Effector memory CD8-positive, alpha-beta T cell (primary cell): ENCODE results near the gene HAPLN3.

Experiments
- ATAC-seq: fragments of 150-1000 bp; cut with Tn5 transposase; replicated peaks from 2 replicates; pipeline ENCODE4 v1.10.0; 2021; ENCODE audit warnings: mild to moderate bottlenecking, moderate library complexity
- DNase-seq, 3 experiments: peaks; one replicate each; pipeline ENCODE4 v3.0.0; 2021
- H3K27ac Mint-ChIP-seq, 2 donors: one replicate each; pipeline ENCODE4 v1.8.0; 2022; ENCODE audit warnings: mild to moderate bottlenecking in 2 of 2, mixed read lengths in 2 of 2, moderate library complexity in 2 of 2
- H3K27me3 Mint-ChIP-seq, 2 donors: one replicate each; pipeline ENCODE4 v1.8.0; 2022; ENCODE audit warnings: mixed read lengths in 2 of 2
- H3K36me3 Mint-ChIP-seq: one replicate; pipeline ENCODE4 v1.8.0; 2022; ENCODE audit warnings: mild to moderate bottlenecking, moderate library complexity, mixed read lengths; ENCODE audit not compliant: insufficient read depth
- H3K4me1 Mint-ChIP-seq, 2 donors: one replicate each; pipeline ENCODE4 v1.8.0; 2022; ENCODE audit warnings: low read depth in 2 of 2, mixed read lengths in 2 of 2
- H3K4me3 Mint-ChIP-seq, 2 donors: one replicate each; pipeline ENCODE4 v1.8.0; 2022; ENCODE audit warnings: mild to moderate bottlenecking in 2 of 2, mixed read lengths in 2 of 2, moderate library complexity in 2 of 2
- H3K9me3 Mint-ChIP-seq, 2 donors: one replicate each; pipeline ENCODE4 v1.8.0; 2022; ENCODE audit warnings: mixed read lengths in 2 of 2

HAPLN3 gene

DNA sequence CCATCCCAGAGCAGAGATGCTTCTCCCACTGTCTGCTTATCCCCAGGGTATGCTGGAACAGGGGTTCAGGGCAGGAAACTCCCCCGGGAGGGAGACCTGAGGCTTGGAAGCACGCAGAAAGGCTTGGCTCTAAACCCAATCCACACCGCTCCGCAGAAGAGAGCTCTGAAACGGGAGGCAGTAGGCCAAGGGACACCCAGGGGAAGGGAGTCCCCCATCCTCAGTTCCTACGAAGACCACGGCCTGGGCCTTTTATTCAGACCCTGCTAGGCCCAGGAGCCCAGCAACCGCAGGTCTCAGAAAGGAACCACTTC is 1.8 kb upstream of the HAPLN3 start:
- no peaks in the 10 kb centered on the region for H3K9me3 Mint-ChIP-seq
- H3K27ac Mint-ChIP-seq, result no peak overlapping the region
- H3K27me3 Mint-ChIP-seq, result peaks cover 0 to 8% of the 10 kb centered on the region in 2 donors
- no peak overlapping the region for H3K4me3 Mint-ChIP-seq
- ATAC-seq (no peak), DNase-seq (no peak)
- H3K36me3 Mint-ChIP-seq, result peaks cover 9% of the 10 kb centered on the region
- H3K4me1 Mint-ChIP-seq, result peaks cover 13 to 20% of the 10 kb centered on the region in 2 donors

DNA sequence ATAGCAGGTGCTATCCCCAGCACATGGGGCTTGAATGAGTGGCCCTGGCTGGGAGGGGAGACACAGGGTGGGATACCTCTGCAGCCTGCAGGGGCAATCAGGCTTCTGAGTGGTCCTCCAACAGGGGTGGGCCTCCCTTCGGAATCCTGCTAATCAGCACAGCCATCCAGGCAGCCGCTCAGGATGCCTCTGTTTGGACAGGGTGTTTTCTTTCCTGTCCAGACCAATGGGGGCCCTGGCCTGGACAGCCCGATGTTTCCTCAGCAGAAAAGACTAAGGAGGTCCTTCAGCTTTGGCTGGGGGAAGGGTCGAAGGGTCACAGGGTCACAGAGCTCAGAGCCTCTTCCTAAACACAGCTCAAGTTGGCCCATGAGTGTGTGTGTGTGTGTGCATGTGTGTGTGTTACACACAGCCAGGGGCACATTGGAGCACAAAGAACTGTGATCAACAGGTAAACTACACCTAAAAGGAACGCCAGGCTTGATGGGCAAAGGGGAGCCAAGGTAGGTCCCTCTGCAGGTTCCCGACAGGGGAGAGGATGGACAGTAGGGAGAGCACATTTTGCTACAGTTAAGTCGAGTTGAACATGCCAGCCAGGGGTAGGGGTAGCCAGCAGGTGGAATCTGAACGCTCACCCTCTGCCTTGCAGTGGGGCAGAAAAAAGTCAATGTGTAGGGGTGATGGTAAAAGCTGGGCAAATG is 1.1 kb upstream of the HAPLN3 start:
- Mint-ChIP-seq H3K36me3 (peaks cover 9% of the 10 kb centered on the region), H3K4me3 (no peak overlapping the region), H3K27me3 (peaks cover 0 to 8% of the 10 kb centered on the region in 2 donors), H3K9me3 (no peaks in the 10 kb centered on the region), H3K27ac (no peak overlapping the region), H3K4me1 (peaks cover 13 to 20% of the 10 kb centered on the region in 2 donors)
- ATAC-seq (no peak), DNase-seq (no peak)

DNA sequence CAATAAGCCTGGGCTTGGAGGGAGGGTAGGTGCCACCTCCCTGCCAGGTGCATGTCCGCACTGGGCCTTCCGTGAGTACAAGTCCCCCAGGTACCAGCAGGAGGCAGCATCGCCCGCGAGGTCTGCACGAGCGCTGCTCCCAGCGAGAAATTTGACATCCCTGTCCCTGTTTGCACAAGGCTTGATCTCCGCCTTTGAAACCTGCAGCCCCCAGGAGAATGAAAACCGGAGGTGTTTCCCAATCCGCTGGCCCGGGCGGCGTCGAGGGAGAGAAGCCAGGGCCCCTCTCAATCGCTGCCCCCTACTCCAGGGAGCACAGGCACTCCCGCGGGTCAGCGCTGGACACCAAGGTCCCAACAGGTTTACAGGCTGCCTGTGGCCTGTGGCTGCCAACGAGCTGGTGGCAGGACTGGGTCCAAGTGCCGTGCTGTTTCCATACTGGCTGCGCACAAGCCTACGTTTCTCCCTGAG is 961 bp downstream of the HAPLN3 start:
- Mint-ChIP-seq H3K27ac (no peak overlapping the region), H3K4me3 (peak overlapping the region; percentile 78 to 84), H3K36me3 (peaks cover 9% of the 10 kb centered on the region), H3K9me3 (no peaks in the 10 kb centered on the region), H3K27me3 (peaks cover 0 to 8% of the 10 kb centered on the region in 2 donors), H3K4me1 (peaks cover 13 to 20% of the 10 kb centered on the region in 2 donors)
- peak; percentile 78 to 81 (median 79) for DNase-seq
- peak; percentile 76 for ATAC-seq

DNA sequence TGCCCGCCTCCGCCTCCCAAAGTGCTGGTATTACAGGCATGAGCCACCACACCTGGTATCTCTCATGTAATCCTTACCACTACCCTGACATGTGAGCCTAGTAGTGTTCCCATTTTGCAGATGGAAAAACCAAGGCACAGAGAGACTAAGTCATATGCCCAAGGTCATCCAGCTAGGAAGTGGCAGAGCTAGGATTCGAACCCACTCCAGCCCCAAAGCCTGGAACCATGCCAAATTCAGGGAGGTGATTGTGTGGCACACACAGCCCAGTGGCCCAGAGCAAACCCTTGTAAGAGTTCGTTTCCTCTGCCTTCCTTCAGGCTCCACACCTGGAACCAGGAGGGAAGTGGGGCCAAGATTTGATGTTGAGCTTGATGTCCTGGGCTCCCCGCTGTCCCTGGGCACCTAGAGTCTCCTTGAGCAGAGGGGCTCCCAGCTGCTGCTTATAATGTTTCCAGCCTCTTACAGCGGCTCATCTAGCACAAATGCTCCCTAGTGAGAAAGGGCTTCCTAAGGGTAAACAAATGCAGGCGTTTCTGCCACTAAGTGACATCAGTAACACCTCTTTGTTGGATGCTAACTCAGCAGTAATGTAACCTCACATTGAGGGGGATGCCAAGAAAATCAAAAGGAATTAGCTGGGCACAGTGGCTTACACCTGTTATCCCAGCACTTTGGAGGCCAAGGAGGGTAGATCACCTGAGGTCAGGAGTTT is 3.6 kb downstream of the HAPLN3 start:
- DNase-seq, result no peak
- H3K27ac Mint-ChIP-seq, result peak overlapping the region in 1 of 2 donors; percentile 22
- peaks cover 10% of the 10 kb centered on the region for H3K36me3 Mint-ChIP-seq
- peaks cover 0 to 8% of the 10 kb centered on the region in 2 donors for H3K27me3 Mint-ChIP-seq
- H3K9me3 Mint-ChIP-seq, result no peaks in the 10 kb centered on the region
- ATAC-seq, result no peak
- no peak overlapping the region for H3K4me3 Mint-ChIP-seq
- H3K4me1 Mint-ChIP-seq, result peaks cover 9 to 13% of the 10 kb centered on the region in 2 donors

DNA sequence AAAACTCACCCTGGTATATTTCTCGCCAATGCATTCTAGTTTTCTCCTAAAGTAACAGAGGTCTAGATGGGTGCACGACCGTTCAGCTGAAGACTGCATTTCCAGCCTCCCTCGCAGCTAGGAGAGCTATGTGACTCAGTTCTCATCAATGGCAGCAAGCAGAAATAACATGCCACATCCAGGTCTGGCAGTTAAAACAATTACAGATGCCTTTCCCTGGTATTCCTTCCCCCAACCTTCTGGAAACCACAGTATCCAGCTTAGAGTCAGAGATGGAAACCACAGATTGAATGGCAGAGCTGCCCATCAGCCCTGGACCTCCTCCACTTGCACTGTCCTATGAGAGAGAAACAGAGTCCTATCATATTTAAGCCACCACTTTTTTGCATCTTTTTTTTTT is 4.8 kb downstream of the HAPLN3 start:
- Mint-ChIP-seq H3K27ac (no peak overlapping the region), H3K4me3 (no peak overlapping the region), H3K9me3 (no peaks in the 10 kb centered on the region), H3K27me3 (peaks cover 0 to 8% of the 10 kb centered on the region in 2 donors), H3K36me3 (peaks cover 4% of the 10 kb centered on the region), H3K4me1 (peaks cover 4 to 6% of the 10 kb centered on the region in 2 donors)
- no peak for ATAC-seq
- DNase-seq, result no peak

DNA sequence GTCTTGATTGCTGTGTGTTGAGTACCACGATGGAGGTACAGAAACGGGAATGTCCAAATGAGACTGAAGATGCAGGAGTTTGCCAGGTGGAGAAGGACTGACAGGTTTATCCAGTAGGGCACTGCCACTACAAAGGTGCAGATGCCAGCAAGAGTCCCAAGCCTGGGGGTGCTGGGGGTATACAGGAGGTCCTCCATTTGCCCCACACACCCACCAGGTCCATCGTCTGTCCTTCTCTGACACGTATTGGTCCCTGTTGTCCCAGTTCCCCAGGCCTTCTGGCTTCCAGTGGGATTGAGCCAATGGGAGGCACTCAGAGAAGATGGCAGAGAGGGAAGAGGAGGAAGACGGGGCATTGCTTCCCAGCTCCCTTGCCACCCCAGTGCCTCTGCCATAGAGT is 6.6 kb downstream of the HAPLN3 start:
- Mint-ChIP-seq H3K36me3 (peaks cover 9% of the 10 kb centered on the region), H3K4me1 (no peaks in the 10 kb centered on the region), H3K27ac (no peak overlapping the region), H3K9me3 (no peaks in the 10 kb centered on the region), H3K27me3 (peaks cover 0 to 7% of the 10 kb centered on the region in 2 donors), H3K4me3 (no peak overlapping the region)
- DNase-seq (no peak), ATAC-seq (no peak)

DNA sequence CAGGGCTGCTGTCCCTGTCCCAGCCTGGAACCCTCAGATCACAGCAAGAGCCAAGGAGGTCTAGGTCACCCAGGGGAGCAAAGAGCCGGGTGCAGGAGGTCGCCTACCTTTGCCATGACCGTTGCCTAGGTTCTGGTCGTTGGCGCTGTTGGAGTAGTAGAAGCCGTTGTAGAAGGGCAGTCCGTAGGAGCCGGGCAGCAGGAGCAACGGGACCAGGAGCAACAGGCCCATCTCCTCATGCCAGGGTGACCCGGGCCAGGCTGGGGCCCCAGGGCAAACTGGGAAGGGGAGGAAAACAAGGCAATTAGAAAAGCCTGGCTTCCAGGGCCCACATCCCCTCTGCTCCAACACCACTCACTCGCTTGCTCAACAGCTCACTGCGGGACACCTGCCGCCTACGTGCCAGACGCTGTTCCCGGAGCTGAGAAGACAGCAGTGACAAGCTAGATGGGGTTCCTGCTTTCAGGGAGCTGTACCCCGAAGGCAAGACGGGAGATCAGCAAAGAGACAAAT is 8.2 kb downstream of the HAPLN3 start:
- Mint-ChIP-seq H3K4me1 (no peaks in the 10 kb centered on the region), H3K27ac (no peak overlapping the region), H3K36me3 (peaks cover 11% of the 10 kb centered on the region), H3K4me3 (no peak overlapping the region), H3K27me3 (no peaks in the 10 kb centered on the region), H3K9me3 (no peaks in the 10 kb centered on the region)
- ATAC-seq (no peak), DNase-seq (no peak)

DNA sequence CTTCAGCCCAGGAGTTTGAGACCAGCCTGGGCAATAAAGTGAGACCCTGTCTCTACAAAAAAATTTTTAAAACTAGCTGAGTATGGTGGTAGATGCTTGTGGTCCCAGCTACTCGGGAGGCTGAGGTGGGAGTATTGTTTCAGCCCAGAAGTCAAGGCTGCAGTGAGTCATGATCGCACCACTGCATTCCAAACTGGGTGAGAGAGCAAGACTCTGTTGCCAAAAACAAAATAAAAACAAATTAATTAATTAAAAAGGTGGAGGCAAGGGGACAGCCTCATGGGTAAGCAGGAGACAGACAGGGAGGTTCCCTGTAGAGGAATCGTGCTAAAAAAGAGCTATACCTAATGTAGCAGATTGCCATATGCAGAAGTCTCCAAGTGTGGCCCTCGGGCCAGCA is 12.6 kb downstream of the HAPLN3 start:
- no peaks in the 10 kb centered on the region for H3K9me3 Mint-ChIP-seq
- H3K27me3 Mint-ChIP-seq, result no peaks in the 10 kb centered on the region
- no peak for DNase-seq
- no peak overlapping the region for H3K27ac Mint-ChIP-seq
- H3K4me3 Mint-ChIP-seq, result no peak overlapping the region
- H3K36me3 Mint-ChIP-seq, result peaks cover 17% of the 10 kb centered on the region
- H3K4me1 Mint-ChIP-seq, result no peaks in the 10 kb centered on the region
- ATAC-seq, result no peak

DNA sequence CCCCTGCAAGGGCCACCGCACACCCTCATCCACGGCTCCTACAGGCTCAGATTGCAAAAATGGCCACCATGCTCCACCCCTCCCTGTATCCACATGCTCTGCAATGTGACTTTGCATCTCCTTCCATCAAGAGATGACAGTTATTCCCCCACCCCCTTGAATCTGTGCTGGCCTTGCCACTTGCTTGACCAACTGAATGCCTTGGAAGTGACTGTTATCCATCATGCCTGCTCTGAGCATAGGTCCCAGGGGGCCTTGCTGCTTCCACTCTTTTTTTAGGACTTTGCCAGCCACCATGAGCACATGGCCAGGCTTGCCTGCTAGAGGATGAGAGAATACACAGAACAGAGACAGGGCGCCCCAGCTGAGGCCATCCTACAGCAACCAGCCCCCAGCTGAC is 13.6 kb downstream of the HAPLN3 start:
- no peak for ATAC-seq
- no peak for DNase-seq
- peak overlapping the region in 1 of 2 donors; percentile 27 for H3K27ac Mint-ChIP-seq
- H3K36me3 Mint-ChIP-seq, result peaks cover 14% of the 10 kb centered on the region
- no peaks in the 10 kb centered on the region for H3K4me1 Mint-ChIP-seq
- H3K9me3 Mint-ChIP-seq, result no peaks in the 10 kb centered on the region
- H3K27me3 Mint-ChIP-seq, result no peaks in the 10 kb centered on the region
- no peak overlapping the region for H3K4me3 Mint-ChIP-seq

DNA sequence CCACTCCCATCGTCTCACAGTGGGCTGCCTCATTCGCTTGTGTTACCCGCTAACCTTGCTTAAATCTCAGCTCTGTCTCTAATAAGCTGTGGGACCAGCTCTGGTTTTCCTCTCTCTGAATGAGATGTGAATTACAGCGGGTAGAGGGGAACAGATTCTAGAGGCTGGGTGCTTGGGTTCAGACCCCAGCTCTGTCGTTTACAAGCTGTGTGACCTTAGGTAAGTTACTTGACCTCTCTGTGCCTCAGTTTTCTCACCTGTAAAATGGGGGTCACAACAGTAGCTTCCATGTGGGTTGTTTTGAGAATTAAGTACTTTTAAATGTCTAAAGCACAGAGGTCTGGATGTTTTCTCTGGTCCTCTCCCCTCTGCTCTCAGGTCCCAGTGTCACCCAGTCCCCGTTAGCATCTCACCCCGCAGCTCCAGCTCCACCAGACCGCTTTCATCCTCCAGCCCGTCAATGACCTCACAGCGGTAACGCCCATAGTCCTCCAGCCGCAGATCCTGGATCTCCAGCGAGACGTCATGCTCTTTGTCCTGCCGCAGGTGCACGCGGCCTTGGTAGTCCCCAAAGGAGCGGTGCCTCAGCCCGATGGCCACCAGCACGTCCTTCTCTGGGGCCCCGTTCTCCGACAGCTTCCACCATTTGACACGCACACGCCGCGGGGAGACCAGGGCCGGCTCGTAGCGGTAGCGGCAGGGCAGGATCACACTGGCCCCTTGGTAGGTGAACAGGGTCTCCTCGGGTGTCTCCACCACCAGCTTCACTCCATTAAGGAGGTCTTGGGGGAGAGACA is 14.2 kb downstream of the HAPLN3 start:
- Mint-ChIP-seq H3K36me3 (peaks cover 16% of the 10 kb centered on the region), H3K9me3 (no peaks in the 10 kb centered on the region), H3K4me1 (peaks cover 0 to 2% of the 10 kb centered on the region in 2 donors), H3K27ac (peak overlapping the region in 1 of 2 donors; percentile 27), H3K27me3 (no peaks in the 10 kb centered on the region), H3K4me3 (no peak overlapping the region)
- no peak for DNase-seq
- ATAC-seq, result no peak

DNA sequence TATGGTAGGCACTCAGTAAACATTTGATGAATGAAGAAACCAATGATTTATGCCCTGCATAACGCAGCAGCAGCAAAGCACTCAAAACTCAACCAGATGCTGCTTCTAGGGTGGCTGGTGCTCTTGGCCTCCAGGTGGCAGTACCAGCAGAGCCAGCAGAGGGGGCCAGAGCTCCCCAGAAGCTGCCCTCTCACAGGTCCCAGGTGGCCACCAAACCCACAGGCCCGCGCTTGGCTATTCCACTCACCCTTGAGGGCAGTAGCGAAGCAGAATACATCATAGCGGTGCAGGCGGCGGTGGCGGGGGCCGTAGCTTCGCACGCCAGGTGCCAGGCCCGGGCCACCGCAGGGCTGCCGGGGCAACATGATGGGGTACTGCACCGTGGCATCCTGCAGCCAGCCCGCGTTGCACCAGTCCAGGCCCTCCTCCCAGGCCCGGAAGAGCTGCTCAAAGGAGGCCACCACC is 16.6 kb downstream of the HAPLN3 start:
- ATAC-seq (peak; percentile 32), DNase-seq (peak in 1 of 3 experiments; percentile 10)
- no peak overlapping the region for H3K27ac Mint-ChIP-seq
- peaks cover 0 to 2% of the 10 kb centered on the region in 2 donors for H3K4me1 Mint-ChIP-seq
- peaks cover 12% of the 10 kb centered on the region for H3K36me3 Mint-ChIP-seq
- no peaks in the 10 kb centered on the region for H3K9me3 Mint-ChIP-seq
- H3K27me3 Mint-ChIP-seq, result peaks cover 0 to under 1% of the 10 kb centered on the region in 2 donors
- H3K4me3 Mint-ChIP-seq, result no peak overlapping the region

DNA sequence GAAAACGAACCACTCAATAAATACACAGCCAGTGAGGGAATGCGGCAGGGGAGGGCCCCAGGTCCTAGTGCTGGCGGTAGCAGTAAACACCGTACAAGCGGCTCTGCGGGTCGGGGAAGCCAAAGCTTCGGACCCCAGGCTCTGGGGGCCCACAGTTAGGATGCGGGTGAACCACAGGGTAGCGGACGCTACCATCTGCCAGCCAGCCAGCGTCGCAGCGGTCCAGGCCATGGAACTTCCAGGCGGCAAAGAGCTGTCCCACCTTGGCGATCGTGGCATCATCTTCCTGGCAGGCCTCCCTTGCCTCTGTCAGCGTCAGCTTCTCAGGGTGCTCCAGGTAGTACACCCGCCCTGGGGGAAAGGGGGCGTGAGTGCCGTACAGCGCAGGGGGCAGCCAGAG is 17.4 kb downstream of the HAPLN3 start:
- peaks cover 0 to 2% of the 10 kb centered on the region in 2 donors for H3K4me1 Mint-ChIP-seq
- no peak overlapping the region for H3K27ac Mint-ChIP-seq
- no peak for ATAC-seq

DNA sequence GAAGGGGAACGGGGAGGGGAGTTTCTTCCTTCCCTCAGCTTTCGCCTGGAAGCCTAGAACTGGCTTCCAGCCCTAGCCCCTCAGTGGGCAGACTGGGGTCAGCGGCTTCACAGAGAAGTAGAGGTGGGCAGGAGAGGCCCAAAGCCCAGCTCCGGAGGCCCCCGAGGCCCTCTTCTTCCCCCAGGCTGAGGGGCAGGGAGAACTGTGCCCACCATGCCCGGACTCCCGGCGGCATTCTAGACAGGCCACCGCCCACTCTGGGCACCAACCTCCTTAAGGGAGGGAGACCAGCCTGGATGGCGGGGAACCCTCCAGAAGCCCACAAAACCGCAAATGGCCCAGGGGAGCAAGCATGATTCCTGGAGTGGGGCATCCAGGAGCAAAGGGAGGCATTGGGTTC is 17.9 kb downstream of the HAPLN3 start:
- ATAC-seq (no peak), DNase-seq (no peak)
- Mint-ChIP-seq H3K27me3 (peaks cover 0 to 13% of the 10 kb centered on the region in 2 donors), H3K4me1 (peaks cover 0 to 2% of the 10 kb centered on the region in 2 donors), H3K36me3 (peaks cover 9% of the 10 kb centered on the region), H3K9me3 (no peaks in the 10 kb centered on the region), H3K27ac (no peak overlapping the region), H3K4me3 (no peak overlapping the region)

More for the DNA sequence above, 17.4 kb downstream of the HAPLN3 start:
- H3K9me3 Mint-ChIP-seq, result no peaks in the 10 kb centered on the region
- H3K27me3 Mint-ChIP-seq, result peaks cover 0 to 8% of the 10 kb centered on the region in 2 donors
- DNase-seq, result no peak
- no peak overlapping the region for H3K4me3 Mint-ChIP-seq
- H3K36me3 Mint-ChIP-seq, result peaks cover 9% of the 10 kb centered on the region
